HCT116 (cell line): ENCODE measurements around the gene KLF9. TPM values are rescaled to one million over a fixed set of nuclear protein-coding genes. Genes with fewer than 3 reads are reported as not detected.

Experiments
- ATAC-seq: fragments of 200-7000 bp; cut with Tn5 transposase; 2 replicates; pipeline ENCODE4 v1.9.1; 2020; ENCODE audit warnings: mild to moderate bottlenecking, moderate library complexity
- BruUV-seq: library from RNA; stranded (reverse); fragments of 400-500 nt; replicated peaks from 2 replicates; lab custom pipeline; 2021; lab: Mats Ljungman, UMichigan
- CTCF ChIA-PET: fragments of 300-600 bp; sonication (Branson Sonifier 250); formaldehyde crosslinking; loops from one replicate; lab custom pipeline; 2021; ENCODE audit warnings: antibody characterized with exemption; lab: Charles Lee
- POLR2A ChIA-PET: fragments of 300-600, 350-600 bp; sonication (Branson Sonifier 250); formaldehyde crosslinking; loops from one replicate; lab custom pipeline; 2021; ENCODE audit warnings: antibody characterized with exemption; lab: Charles Lee
- RAD21 ChIA-PET, 2 experiments: fragments of 300-600 bp; sonication (Branson Sonifier 250); formaldehyde crosslinking; loops; one replicate each; lab custom pipeline; 2023; ENCODE audit warnings: low total read pairs in 2 of 2; ENCODE audit not compliant: uncharacterized antibody in 2 of 2, unreplicated experiment in 2 of 2, low non-redundant PET in 1 of 2; lab: Charles Lee
- DNase-seq: peaks from one replicate; pipeline ENCODE4 v3.0.0-alpha.2; 2010; ENCODE audit warnings: low read depth, low spot score
- H2AFZ ChIP-seq: fragments of 200-600 bp; shearing (Covaris generic), sonication (generic); 2 replicates; pipeline ENCODE4 v1.6.1; 2017; ENCODE audit warnings: low read depth, mixed run types, mixed read lengths, antibody characterized with exemption, low read length; ENCODE audit not compliant: poor library complexity, severe bottlenecking
- H3K27ac ChIP-seq: 2 replicates; pipeline ENCODE4 v1.5.1; 2012; ENCODE audit warnings: low read depth, low read length
- H3K27me3 ChIP-seq: fragments of 200-600 bp; sonication (generic); 2 replicates; pipeline ENCODE4 v1.6.1; 2016; ENCODE audit warnings: mixed run types, low read length, mixed read lengths; ENCODE audit not compliant: insufficient read depth
- H3K36me3 ChIP-seq, 2 experiments: fragments of 200-500 bp in 1 of 2; fragments of 200-600 bp in 1 of 2; sonication (Bioruptor generic) in 1 of 2; sonication (generic) in 1 of 2; 2 replicates each; pipeline versions ENCODE4 v1.5.1 to v1.6.1; 2014 to 2016; ENCODE audit warnings: low read length in 2 of 2, inconsistent platforms in 1 of 2, mixed read lengths in 1 of 2, mixed run types in 1 of 2; ENCODE audit not compliant: insufficient read depth in 2 of 2, control insufficient read depth in 1 of 2
- H3K4me1 ChIP-seq, 2 experiments: fragments of 200-600 bp in 1 of 2; sonication (generic) in 1 of 2; 2 replicates each; pipeline versions ENCODE4 v1.5.1 to v1.6.1; 2012 to 2017; ENCODE audit warnings: low read length in 2 of 2, inconsistent platforms in 1 of 2, mild to moderate bottlenecking in 1 of 2, mixed read lengths in 1 of 2, mixed run types in 1 of 2, moderate library complexity in 1 of 2; ENCODE audit not compliant: insufficient read depth in 2 of 2, control insufficient read depth in 1 of 2
- H3K4me2 ChIP-seq: fragments of 200-600 bp; sonication (generic); 2 replicates; pipeline ENCODE4 v1.6.1; 2017; ENCODE audit warnings: mixed run types, low read length, mixed read lengths
- H3K4me3 ChIP-seq, 2 experiments: fragments of 200-600 bp in 1 of 2; sonication (generic) in 1 of 2; replicated peaks in 1 of 2; 2 replicates each; pipeline ENCODE4 v1.5.1; 2011 to 2016; ENCODE audit warnings: low read length in 2 of 2, control low read depth in 1 of 2, low read depth in 1 of 2, mild to moderate bottlenecking in 1 of 2, mixed read lengths in 1 of 2, mixed run types in 1 of 2
- H3K79me2 ChIP-seq: fragments of 200-600 bp; sonication (generic); 2 replicates; pipeline ENCODE4 v1.6.1; 2017; ENCODE audit warnings: mild to moderate bottlenecking, mixed run types, low read length, moderate library complexity, mixed read lengths; ENCODE audit not compliant: insufficient read depth
- H3K9ac ChIP-seq: fragments of 200-600 bp; sonication (generic); 2 replicates; pipeline ENCODE4 v1.6.1; 2016; ENCODE audit warnings: low read length, mixed read lengths
- H3K9me2 ChIP-seq: fragments of 200-600 bp; sonication (generic), shearing (Covaris generic); 2 replicates; pipeline ENCODE4 v1.6.1; 2017; ENCODE audit warnings: mixed run types, mild to moderate bottlenecking, moderate library complexity; ENCODE audit not compliant: insufficient read depth
- H3K9me3 ChIP-seq, 2 experiments: fragments of 200-500 bp in 1 of 2; fragments of 200-600 bp in 1 of 2; sonication (Bioruptor generic) in 1 of 2; sonication (generic) in 1 of 2; 2 replicates each; pipeline ENCODE4 v1.6.1; 2014 to 2017; ENCODE audit warnings: low read length in 2 of 2, mixed read lengths in 2 of 2, inconsistent platforms in 1 of 2, low read depth in 1 of 2, mild to moderate bottlenecking in 1 of 2, mixed run types in 1 of 2, moderate library complexity in 1 of 2; ENCODE audit not compliant: control insufficient read depth in 1 of 2, insufficient read depth in 1 of 2
- H4K20me1 ChIP-seq: fragments of 200-600 bp; sonication (generic), shearing (Covaris generic); 2 replicates; pipeline ENCODE4 v1.6.1; 2017; ENCODE audit warnings: mixed run types, mild to moderate bottlenecking, moderate library complexity; ENCODE audit not compliant: insufficient read depth
- ELF1 ChIP-seq: IDR thresholded peaks from 2 replicates; pipeline ENCODE4 v1.6.1; 2012; ENCODE audit warnings: low read depth, borderline replicate concordance
- EZH2phosphoT487 ChIP-seq: fragments of 200-600 bp; IDR thresholded peaks from 2 replicates; pipeline ENCODE4 v1.6.1; 2018; ENCODE audit warnings: antibody characterized with exemption, borderline replicate concordance
- FOSL1 ChIP-seq: IDR thresholded peaks from 2 replicates; pipeline ENCODE4 v1.6.1; 2012; ENCODE audit warnings: low read depth
- JUND ChIP-seq: IDR thresholded peaks from 2 replicates; pipeline ENCODE4 v1.6.1; 2012
- RAD21 ChIP-seq: IDR thresholded peaks from 2 replicates; pipeline ENCODE4 v1.6.1; 2012; ENCODE audit warnings: low read depth, mild to moderate bottlenecking
- SRF ChIP-seq: IDR thresholded peaks from 2 replicates; pipeline ENCODE4 v1.6.1; 2012; ENCODE audit warnings: low read depth
- YY1 ChIP-seq: IDR thresholded peaks from 2 replicates; pipeline ENCODE4 v1.6.1; 2011; ENCODE audit warnings: low read length, low read depth, moderate library complexity, mild to moderate bottlenecking; ENCODE audit not compliant: insufficient replicate concordance; ENCODE audit errors: extremely low read depth
- intact Hi-C: fragments of 100-400 bp; cut with micrococcal nuclease; formaldehyde crosslinking; loops from 2 replicates; pipeline ENCODE4 v1.10.0; 2022
- total RNA-seq: library from RNA; stranded (reverse); gene quantifications from one replicate; pipeline ENCODE4 v1.2.1, GENCODE V29; 2021; ENCODE audit not compliant: unreplicated experiment
- TF ChIP-seq, protein P1 (sequence below): IDR thresholded peaks from 2 replicates; pipeline ENCODE4 v1.6.1; 2012
- TF ChIP-seq, protein P2 (sequence below), 3 experiments: fragments of 200-600 bp in 1 of 3; sonication (generic) in 1 of 3; IDR thresholded peaks in 2 of 3; conservative IDR thresholded peaks in 1 of 3; 2 replicates each; pipeline ENCODE4 v1.5.1; 2012 to 2017; ENCODE audit warnings: low read depth in 2 of 3, low read length in 2 of 3, antibody characterized with exemption in 1 of 3, borderline replicate concordance in 1 of 3, control low read depth in 1 of 3, mild to moderate bottlenecking in 1 of 3, mixed read lengths in 1 of 3, mixed run types in 1 of 3, moderate library complexity in 1 of 3; ENCODE audit not compliant: insufficient read depth in 1 of 3

KLF9 gene
- total RNA-seq, 1 experiment from 2014 or later: 8.3 TPM

DNA sequence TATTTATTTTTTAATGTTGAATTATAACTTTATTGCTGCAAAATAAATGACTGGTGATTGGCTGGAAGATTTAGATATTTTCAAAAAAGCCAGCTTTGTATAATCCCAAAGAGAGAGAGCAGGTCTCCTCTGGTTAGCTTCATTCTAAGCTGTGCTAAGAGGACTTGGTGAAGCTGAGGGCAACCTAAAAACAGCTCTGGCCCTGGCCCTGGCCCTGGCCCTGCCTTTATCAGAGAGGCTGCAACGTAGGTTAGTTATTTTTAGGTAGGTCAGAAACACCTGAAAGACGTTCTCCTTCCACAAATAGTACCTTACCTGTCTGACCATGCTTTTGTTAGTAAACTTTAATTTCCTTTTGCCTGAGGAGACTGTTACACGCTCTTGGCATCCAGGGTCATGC lies 58.7 kb downstream of the KLF9 start:
- ATAC-seq (no peak), DNase-seq (no peak)
- Histone ChIP-seq H3K9ac (no peak overlapping the region), H3K79me2 (no peaks in the 10 kb centered on the region), H3K36me3 (peaks cover 3% of the 10 kb centered on the region in 2 experiments; a peak in 3 of 4 replicates), H3K4me3 (no peak overlapping the region), H3K9me2 (no peaks in the 10 kb centered on the region), H3K27ac (no peak overlapping the region), H3K9me3 (no peaks in the 10 kb centered on the region), H3K27me3 (no peaks in the 10 kb centered on the region), H2AFZ (no peak overlapping the region), H3K4me2 (no peak overlapping the region), H3K4me1 (no peaks in the 10 kb centered on the region), H4K20me1 (no peaks in the 10 kb centered on the region)
- CTCF ChIA-PET: no interaction called here
- no TSS peak for BruUV-seq
- TF ChIP-seq JUND (no peak), FOSL1 (no peak), EZH2phosphoT487 (no peak), YY1 (no peak), SRF (no peak), ELF1 (no peak)
- TF ChIP-seq, protein P1, sequence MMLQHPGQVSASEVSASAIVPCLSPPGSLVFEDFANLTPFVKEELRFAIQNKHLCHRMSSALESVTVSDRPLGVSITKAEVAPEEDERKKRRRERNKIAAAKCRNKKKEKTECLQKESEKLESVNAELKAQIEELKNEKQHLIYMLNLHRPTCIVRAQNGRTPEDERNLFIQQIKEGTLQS: no peak
- intact Hi-C loops: loop anchor here (5.0 kb wide), 1 partner anchor 126 kb away; no protein-coding TSS in a partner anchor
- POLR2A ChIA-PET: no interaction called here
- RAD21 ChIA-PET: no interaction called here

DNA sequence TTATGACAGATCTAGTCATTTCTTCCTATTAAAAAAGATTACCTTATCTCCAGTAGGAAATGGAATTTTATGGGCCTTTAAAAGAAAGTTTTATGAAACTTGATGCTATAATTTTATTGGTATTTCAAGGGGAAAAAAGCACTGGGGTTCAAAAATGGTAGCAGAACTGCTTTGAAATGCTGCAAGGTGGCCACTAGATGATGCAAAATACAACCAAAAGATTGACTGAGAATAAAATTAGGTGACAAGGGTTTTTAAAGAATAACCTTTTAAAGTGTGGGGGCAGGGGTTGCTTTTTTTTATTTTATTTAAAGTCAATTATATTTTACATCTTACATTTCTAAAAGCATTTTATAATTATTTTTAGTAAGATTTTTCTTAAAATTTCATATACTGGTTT lies 61.7 kb downstream of the KLF9 start:
- Histone ChIP-seq H2AFZ (no peak overlapping the region), H3K27ac (no peak overlapping the region), H3K79me2 (no peaks in the 10 kb centered on the region), H3K9me2 (no peaks in the 10 kb centered on the region), H4K20me1 (no peaks in the 10 kb centered on the region), H3K27me3 (no peaks in the 10 kb centered on the region), H3K4me3 (no peak overlapping the region), H3K36me3 (peaks cover 11 to 15% of the 10 kb centered on the region in 2 experiments), H3K4me2 (no peak overlapping the region), H3K9me3 (no peaks in the 10 kb centered on the region), H3K9ac (no peak overlapping the region), H3K4me1 (no peaks in the 10 kb centered on the region)
- ATAC-seq: no peak
- CTCF ChIA-PET: no interaction called here
- TF ChIP-seq, protein P1: no peak
- TF ChIP-seq, protein P2, sequence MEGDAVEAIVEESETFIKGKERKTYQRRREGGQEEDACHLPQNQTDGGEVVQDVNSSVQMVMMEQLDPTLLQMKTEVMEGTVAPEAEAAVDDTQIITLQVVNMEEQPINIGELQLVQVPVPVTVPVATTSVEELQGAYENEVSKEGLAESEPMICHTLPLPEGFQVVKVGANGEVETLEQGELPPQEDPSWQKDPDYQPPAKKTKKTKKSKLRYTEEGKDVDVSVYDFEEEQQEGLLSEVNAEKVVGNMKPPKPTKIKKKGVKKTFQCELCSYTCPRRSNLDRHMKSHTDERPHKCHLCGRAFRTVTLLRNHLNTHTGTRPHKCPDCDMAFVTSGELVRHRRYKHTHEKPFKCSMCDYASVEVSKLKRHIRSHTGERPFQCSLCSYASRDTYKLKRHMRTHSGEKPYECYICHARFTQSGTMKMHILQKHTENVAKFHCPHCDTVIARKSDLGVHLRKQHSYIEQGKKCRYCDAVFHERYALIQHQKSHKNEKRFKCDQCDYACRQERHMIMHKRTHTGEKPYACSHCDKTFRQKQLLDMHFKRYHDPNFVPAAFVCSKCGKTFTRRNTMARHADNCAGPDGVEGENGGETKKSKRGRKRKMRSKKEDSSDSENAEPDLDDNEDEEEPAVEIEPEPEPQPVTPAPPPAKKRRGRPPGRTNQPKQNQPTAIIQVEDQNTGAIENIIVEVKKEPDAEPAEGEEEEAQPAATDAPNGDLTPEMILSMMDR (IDR thresholded peaks at IDR 0.05 in 2 of 3, conservative IDR thresholded peaks at IDR 0.05 in 1 of 3; ENCODE audit: borderline replicate concordance in 1 of 3, insufficient read depth in 1 of 3, low read depth in 2 of 3, low read length in 2 of 3): peak; percentile 26 to 32 (median 32); a peak in 4 of 6 replicates
- TF ChIP-seq ELF1 (no peak), RAD21 (peak; percentile 49)
- no peak for DNase-seq
- RAD21 ChIA-PET: no interaction called here
- intact Hi-C loops: no loop called here
- no TSS peak for BruUV-seq
- POLR2A ChIA-PET: no interaction called here
